GM12872 (cell line): ENCODE measurements around the gene UBA7.

Experiments
- CTCF ChIP-seq: IDR thresholded peaks from 3 replicates; pipeline ENCODE4 v1.5.1; 2011; ENCODE audit warnings: low read depth, mild to moderate bottlenecking, low read length, moderate library complexity; ENCODE audit not compliant: insufficient read depth

Gene UBA7

DNA sequence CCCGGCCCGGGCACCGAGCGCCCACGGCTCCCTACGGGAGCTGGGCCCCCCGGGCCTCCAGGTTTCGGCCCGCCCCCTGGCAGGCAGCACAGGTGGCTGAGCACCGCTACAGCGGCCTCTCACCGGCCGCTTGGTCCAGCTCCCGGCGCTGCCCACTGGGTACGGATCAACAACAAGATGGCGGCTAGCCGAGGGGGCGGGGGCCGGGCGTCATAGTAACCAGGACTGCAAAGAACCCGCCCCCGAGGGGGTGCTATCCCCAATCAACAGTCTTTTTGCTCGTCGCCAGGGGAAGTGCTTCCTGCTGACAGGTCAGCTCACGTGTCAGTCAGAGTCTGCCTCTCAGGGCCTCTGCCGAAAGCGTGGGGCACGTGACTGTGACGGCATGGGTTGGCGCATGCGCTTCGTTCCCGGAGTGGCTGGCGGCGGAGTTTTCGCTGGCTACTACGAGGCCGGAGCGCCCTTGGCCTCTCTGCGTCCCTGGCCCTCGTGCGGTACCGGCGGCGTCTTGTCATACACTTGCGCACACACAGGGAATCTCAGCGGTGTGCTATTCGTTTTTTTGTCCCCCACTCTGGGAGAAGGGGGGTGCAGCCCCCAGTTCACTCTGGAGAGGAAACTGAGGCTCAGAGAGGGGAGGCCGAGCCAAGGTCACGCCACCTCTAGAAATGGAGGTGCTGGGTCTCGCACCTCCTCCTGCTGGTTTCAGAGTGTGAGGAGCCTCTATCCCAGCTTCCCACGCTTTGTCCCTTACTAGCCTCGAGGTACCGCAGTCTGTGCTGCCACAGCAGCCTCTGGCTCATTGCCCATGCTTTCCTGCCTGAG lies 27.2 kb downstream of the UBA7 start, which contains the start of gene IP6K1:
IP6K1 (minus strand) TSS at position 186 of the 825 bp plus-strand sequence. CDS start 38,502 bp downstream, outside the sequence.
- no peak for TF ChIP-seq CTCF

- no peak for TF ChIP-seq CTCF
These were observed 28.0 kb downstream of the UBA7 start for GRCh38 chr3:49785565-49786356.

- TF ChIP-seq CTCF, result no peak
These were observed 32.1 kb downstream of the UBA7 start for GRCh38 chr3:49781415-49782199.

- no peak for TF ChIP-seq CTCF
These were observed 33.4 kb downstream of the UBA7 start for GRCh38 chr3:49780080-49780974.

DNA sequence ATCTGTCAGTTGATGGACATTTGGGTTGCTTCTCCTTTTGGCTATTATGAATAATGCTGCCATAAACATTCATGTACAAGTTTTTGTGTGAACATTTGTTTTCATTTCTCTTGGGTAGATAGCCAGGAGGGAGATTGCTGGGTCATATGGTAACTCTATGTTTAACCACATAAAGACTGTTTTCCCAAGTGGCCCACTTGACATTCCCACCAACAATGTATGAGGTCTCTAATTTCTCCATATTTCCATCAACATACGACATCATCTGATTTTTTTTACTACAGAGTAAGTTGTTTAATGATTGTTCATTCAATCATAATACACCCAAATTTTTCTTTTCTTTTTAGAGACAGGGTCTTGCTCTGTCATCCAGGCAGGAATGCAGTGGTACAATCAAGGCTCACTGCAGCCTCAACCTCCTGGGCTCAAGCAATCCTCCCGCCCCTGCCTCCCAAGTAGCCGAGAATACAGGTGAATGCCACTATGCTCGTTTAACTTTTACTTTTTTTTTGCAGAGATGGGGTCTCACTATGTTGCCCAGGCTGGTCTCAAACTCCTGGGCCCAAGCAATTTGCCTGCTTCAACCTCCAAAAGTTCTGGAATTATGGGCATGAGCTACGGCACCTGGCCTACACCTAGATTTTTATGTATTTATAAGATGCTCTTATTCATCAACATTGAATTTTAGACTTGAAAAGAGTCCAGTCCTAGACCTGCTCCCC lies 34.2 kb downstream of the UBA7 start:
- TF ChIP-seq CTCF, result no peak

GRCh38 chr3:49775538-49775937 lies 38.2 kb downstream of the UBA7 start:
- TF ChIP-seq CTCF, result no peak
